Measurements from ENCODE around the gene CLEC1A.
"Not testable (repeated sequence)": the region's sequence is repeated elsewhere in the genome, so short reads cannot be mapped to it uniquely, and the experiment has no call there.

CLEC1A gene

GRCh38 chr12:10033783-10034545 is 64.8 kb downstream of the CLEC1A start:
- DNase-seq = no peak

- DNase-seq = no peak
Measured at GRCh38 chr12:10031771-10032175, 67.0 kb downstream of the CLEC1A start.

GRCh38 chr12:10031321-10031720 is 67.5 kb downstream of the CLEC1A start:
- no peak for DNase-seq

GRCh38 chr12:10030446-10030845 is 68.3 kb downstream of the CLEC1A start, which contains the start of gene CLEC9A:
TSS of gene CLEC9A (plus strand) at chr12:10030682. CDS start at chr12:10052688, 22,006 bp downstream.
- DNase-seq = no peak

- no peak for DNase-seq
Measured at GRCh38 chr12:10027721-10028120, 71.1 kb downstream of the CLEC1A start.

GRCh38 chr12:10027311-10027710 is 71.5 kb downstream of the CLEC1A start:
- no peak for DNase-seq

GRCh38 chr12:10026666-10027065 is 72.1 kb downstream of the CLEC1A start:
- DNase-seq = not testable (repeated sequence)

GRCh38 chr12:10025236-10025635 is 73.5 kb downstream of the CLEC1A start:
- no peak for DNase-seq

GRCh38 chr12:10021342-10021741 is 77.4 kb downstream of the CLEC1A start:
- no peak for DNase-seq

Measured in SHP77 treated with DMSO at 0.1 percent for 48 hours (cell line).